B cell (primary cell): Measurements from ENCODE around the gene MARS1. TPM values are rescaled to one million over a fixed set of nuclear protein-coding genes. Genes with fewer than 3 reads are reported as not detected.

ENCODE experiments used
- ATAC-seq: fragments of 200-7000 bp; cut with Tn5 transposase; one replicate; pipeline ENCODE4 v1.10.0; 2021; ENCODE audit warnings: low read depth, mild to moderate bottlenecking, moderate number of reproducible peaks, moderate library complexity
- CTCF ChIA-PET: fragments of 350-600 bp; sonication (Branson Sonifier 250); formaldehyde crosslinking; loops from one replicate; lab custom pipeline; 2021; ENCODE audit warnings: antibody characterized with exemption, inconsistent platforms; lab: Charles Lee
- POLR2A ChIA-PET: fragments of 350-600 bp; sonication (Branson Sonifier 250); formaldehyde crosslinking; loops from one replicate; lab custom pipeline; 2021; ENCODE audit warnings: antibody characterized with exemption; lab: Charles Lee
- DNase-seq: peaks from one replicate; pipeline ENCODE4 v3.0.0; 2013
- H2AFZ ChIP-seq: 2 replicates; pipeline ENCODE4 v1.6.1; 2012; ENCODE audit warnings: mild to moderate bottlenecking, low read depth, low read length; ENCODE audit not compliant: insufficient read depth, poor library complexity, severe bottlenecking
- H3K27ac ChIP-seq, 2 donors: 1 replicate in 1 of 2; 2 replicates in 1 of 2; pipeline ENCODE4 v1.5.1; 2012 to 2013; ENCODE audit warnings: low read length in 2 of 2, mild to moderate bottlenecking in 2 of 2, moderate library complexity in 1 of 2
- H3K27me3 ChIP-seq, 4 experiments: fragments of 200-600 bp in 1 of 4; sonication (generic) in 1 of 4; replicated peaks in 1 of 4; 1 replicate in 2 of 4; 2 replicates in 2 of 4; pipeline versions ENCODE4 v1.6.1 to v1.7.0; 2013 to 2016; ENCODE audit warnings: low read length in 3 of 4, mild to moderate bottlenecking in 2 of 4, mixed read lengths in 1 of 4, moderate library complexity in 1 of 4; ENCODE audit not compliant: insufficient read depth in 4 of 4, control insufficient read depth in 3 of 4; ENCODE audit errors: control extremely low read depth in 1 of 4
- H3K36me3 ChIP-seq, 2 experiments: replicated peaks in 1 of 2; 1 replicate in 1 of 2; 2 replicates in 1 of 2; pipeline versions ENCODE4 v1.6.1 to v1.7.1; 2013; ENCODE audit warnings: low read length in 1 of 2; ENCODE audit not compliant: insufficient read depth in 2 of 2, control insufficient read depth in 1 of 2; ENCODE audit errors: control extremely low read depth in 1 of 2, extremely low read depth in 1 of 2
- H3K4me1 ChIP-seq, 2 donors: fragments of 200-600 bp in 1 of 2; sonication (generic) in 1 of 2; 1 replicate in 1 of 2; 2 replicates in 1 of 2; pipeline versions ENCODE4 v1.5.1 to v1.6.1; 2013 to 2017; ENCODE audit warnings: low read length in 2 of 2; ENCODE audit not compliant: control insufficient read depth in 2 of 2, insufficient read depth in 2 of 2
- H3K4me2 ChIP-seq: replicated peaks from 2 replicates; pipeline ENCODE3; 2012; ENCODE audit warnings: mild to moderate bottlenecking, low read depth, low read length; ENCODE audit not compliant: poor library complexity, severe bottlenecking
- H3K4me3 ChIP-seq, 5 experiments: fragments of 200-600 bp in 1 of 5; sonication (generic) in 1 of 5; 1 replicate in 3 of 5; 2 replicates in 2 of 5; pipeline versions ENCODE4 v1.5.1 to v1.7.0; 2011 to 2016; ENCODE audit warnings: low read length in 4 of 5, mild to moderate bottlenecking in 4 of 5, low read depth in 2 of 5, control low read depth in 1 of 5, moderate library complexity in 1 of 5; ENCODE audit not compliant: insufficient read depth in 1 of 5; ENCODE audit errors: control extremely low read depth in 1 of 5, extremely low read depth in 1 of 5
- H3K79me2 ChIP-seq: fragments of 200-600 bp; sonication (generic); one replicate; pipeline ENCODE4 v1.6.0; 2016; ENCODE audit warnings: low read length; ENCODE audit not compliant: control insufficient read depth, insufficient read depth
- H3K9ac ChIP-seq: fragments of 200-600 bp; sonication (generic); 2 replicates; pipeline ENCODE4 v1.6.1; 2017; ENCODE audit warnings: mild to moderate bottlenecking, low read length, moderate library complexity
- H3K9me3 ChIP-seq, 3 donors: one replicate each; pipeline versions ENCODE4 v1.6.1 to v1.7.1; 2013; ENCODE audit warnings: low read length in 2 of 3; ENCODE audit not compliant: control insufficient read depth in 2 of 3, insufficient read depth in 1 of 3; ENCODE audit errors: control extremely low read depth in 1 of 3
- H4K20me1 ChIP-seq: 2 replicates; pipeline ENCODE4 v1.6.0; 2012; ENCODE audit warnings: mild to moderate bottlenecking, low read length; ENCODE audit not compliant: insufficient read depth, control insufficient read depth, poor library complexity, severe bottlenecking
- H3K27ac Mint-ChIP-seq: one replicate; pipeline ENCODE4 v1.8.0; 2021; ENCODE audit warnings: mixed read lengths
- H3K27me3 Mint-ChIP-seq: one replicate; pipeline ENCODE4 v1.8.0; 2021; ENCODE audit warnings: mixed read lengths
- H3K4me1 Mint-ChIP-seq: one replicate; pipeline ENCODE4 v1.8.0; 2021; ENCODE audit warnings: mixed read lengths
- H3K4me3 Mint-ChIP-seq: one replicate; pipeline ENCODE4 v1.8.0; 2021; ENCODE audit warnings: mixed read lengths
- H3K9me3 Mint-ChIP-seq: one replicate; pipeline ENCODE4 v1.8.0; 2022; ENCODE audit warnings: mixed read lengths; ENCODE audit not compliant: insufficient read depth
- CTCF ChIP-seq: fragments of 200-600 bp; IDR thresholded peaks from one replicate; pipeline ENCODE4 v1.8.0; 2022; ENCODE audit warnings: antibody characterized with exemption, mild to moderate bottlenecking
- EZH2 ChIP-seq: IDR thresholded peaks from 2 replicates; pipeline ENCODE4 v1.6.1; 2012; ENCODE audit warnings: borderline replicate concordance, low read depth, mild to moderate bottlenecking, moderate library complexity, low read length; ENCODE audit not compliant: insufficient read depth, poor library complexity, severe bottlenecking
- WGBS: methylation state at CpG from one replicate; pipeline ENCODE4 v1.1.5; 2013; ENCODE audit warnings: missing lambda C conversion rate; ENCODE audit not compliant: insufficient coverage; 5-methylcytosine and 5-hydroxymethylcytosine counted together
- intact Hi-C: fragments of 100-400 bp; cut with micrococcal nuclease; formaldehyde crosslinking; loops from one replicate; pipeline ENCODE4 v1.10.0; 2022
- polyA plus RNA-seq: library from polyadenylated mRNA; depleted of rRNA; stranded (reverse); fragments of >200 nt; gene quantifications from 2 replicates; pipeline ENCODE4 v1.2.3, GENCODE V29; 2012
- total RNA-seq, 2 donors: library from RNA; stranded (reverse); fragments of 120-200 nt in 1 of 2; gene quantifications; 1 replicate in 1 of 2; 2 replicates in 1 of 2; pipeline versions ENCODE4 v1.2.3 to v1.2.4, GENCODE V29; 2013 to 2022

The MARS1 gene
- total and polyA plus RNA-seq, 2 donors (not counting 1 experiment from before 2014, with no cell fraction given), result 158 to 193 TPM

- Histone ChIP-seq H3K4me1 (peaks cover 68 to 92% of the 10 kb centered on the region in 2 donors), H3K36me3 (peaks cover 2 to 28% of the 10 kb centered on the region in 2 experiments), H3K4me3 (peak overlapping the region; percentile 78 to 94 (median 85)), H3K27ac (peak overlapping the region; percentile 91 to 99), H3K79me2 (peaks cover 78% of the 10 kb centered on the region), H2AFZ (peak overlapping the region; percentile 43), H3K9me3 (no peaks in the 10 kb centered on the region), H4K20me1 (peaks cover 17% of the 10 kb centered on the region), H3K9ac (peak overlapping the region; percentile 88), H3K4me2 (peak overlapping the region; percentile 95), H3K27me3 (no peaks in the 10 kb centered on the region)
- H3K27me3 Mint-ChIP-seq, result no peaks in the 10 kb centered on the region
- TF ChIP-seq EZH2 (no peak), CTCF (no peak)
- ChIA-PET POLR2A (interaction anchor here (0.6 to 5.3 kb wide), 9 partner anchors 9 to 725 kb away, joined by 3 to 39 read pairs (median 4); partner anchors contain the start of genes DDIT3 and PRIM1), CTCF (interaction anchor here (0.6 to 10.4 kb wide), 11 partner anchors 9 to 251 kb away, joined by 3 to 166 read pairs (median 5); partner anchors contain the start of genes DDIT3, GLI1, INHBE and MARS1)
- H3K27ac Mint-ChIP-seq, result peak overlapping the region; percentile 98
- H3K9me3 Mint-ChIP-seq, result no peaks in the 10 kb centered on the region
- H3K4me1 Mint-ChIP-seq, result peaks cover 86% of the 10 kb centered on the region
- DNase-seq, result peak; percentile 44
- 0% methylated on average over 13 of the region's 15 CpGs for WGBS
- peak; percentile 6 for ATAC-seq
- intact Hi-C loops, result loop anchor here (1.0 to 5.0 kb wide), 2 partner anchors 15 to 145 kb away; no protein-coding TSS in a partner anchor
- H3K4me3 Mint-ChIP-seq, result peak overlapping the region; percentile 99
Measured at GRCh38 chr12:57476993-57477709, 10.7 kb upstream of the MARS1 start.
